ENCODE data around the gene CPEB3.

- no peak for TF ChIP-seq CTCF (IDR thresholded peaks at IDR 0.05)
- no peak for TF ChIP-seq POLR2A (IDR thresholded peaks at IDR 0.05)
These were observed 226.4 kb downstream of the CPEB3 start for GRCh38 chr10:92064506-92064905.

All from adrenal gland (tissue), 5 donors.